Mesendoderm (in vitro differentiated cells): ENCODE measurements around the gene BCAS2.
A peak's percentile ranks its signal among the peaks of the same experiment; 100 is the strongest.

Experiments used
- DNase-seq: peaks from one replicate; pipeline ENCODE4 v3.0.0; 2013
- H2AK5ac ChIP-seq: 2 replicates; pipeline ENCODE4 v1.6.1; 2013; ENCODE audit warnings: low read length, inconsistent platforms
- H2BK120ac ChIP-seq: 2 replicates; pipeline ENCODE4 v1.6.1; 2013; ENCODE audit warnings: low read depth, mild to moderate bottlenecking, low read length, moderate library complexity, mixed read lengths
- H2BK15ac ChIP-seq: replicated peaks from 2 replicates; pipeline ENCODE4 v1.6.1; 2013; ENCODE audit warnings: low read depth, mild to moderate bottlenecking, moderate library complexity
- H2BK5ac ChIP-seq: 2 replicates; pipeline ENCODE4 v1.6.1; 2013; ENCODE audit warnings: low read length, inconsistent platforms
- H3K18ac ChIP-seq: 2 replicates; pipeline ENCODE4 v1.6.1; 2013; ENCODE audit warnings: mild to moderate bottlenecking, low read length, mixed read lengths
- H3K23ac ChIP-seq: one replicate; pipeline ENCODE4 v1.6.1; 2013; ENCODE audit warnings: low read length
- H3K27ac ChIP-seq: 2 replicates; pipeline ENCODE4 v1.5.1; 2013; ENCODE audit warnings: low read depth, mild to moderate bottlenecking, inconsistent platforms, low read length, moderate library complexity
- H3K27me3 ChIP-seq: 2 replicates; pipeline ENCODE4 v1.6.1; 2013; ENCODE audit warnings: low read length, control low read depth, mild to moderate bottlenecking, inconsistent platforms; ENCODE audit not compliant: insufficient read depth, poor library complexity
- H3K36me3 ChIP-seq: 2 replicates; pipeline ENCODE4 v1.6.1; 2013; ENCODE audit warnings: low read length, inconsistent platforms; ENCODE audit not compliant: control insufficient read depth, insufficient read depth
- H3K4ac ChIP-seq: one replicate; pipeline ENCODE4 v1.6.1; 2013; ENCODE audit warnings: low read depth, mild to moderate bottlenecking, low read length, moderate library complexity
- H3K4me1 ChIP-seq: 2 replicates; pipeline ENCODE4 v1.6.1; 2013; ENCODE audit warnings: low read depth, low read length, inconsistent platforms; ENCODE audit not compliant: control insufficient read depth
- H3K4me2 ChIP-seq: 2 replicates; pipeline ENCODE4 v1.6.1; 2013; ENCODE audit warnings: low read length
- H3K4me3 ChIP-seq: 2 replicates; pipeline ENCODE4 v1.5.1; 2013; ENCODE audit warnings: mild to moderate bottlenecking, low read length
- H3K56ac ChIP-seq: one replicate; pipeline ENCODE4 v1.6.1; 2013; ENCODE audit warnings: low read length
- H3K79me1 ChIP-seq: 2 replicates; pipeline ENCODE4 v1.6.1; 2013; ENCODE audit warnings: low read length, inconsistent platforms
- H3K79me2 ChIP-seq: 2 replicates; pipeline ENCODE4 v1.6.1; 2013; ENCODE audit warnings: mild to moderate bottlenecking, low read length; ENCODE audit not compliant: control insufficient read depth, insufficient read depth
- H3K9ac ChIP-seq: 2 replicates; pipeline ENCODE4 v1.6.1; 2013; ENCODE audit warnings: low read length, inconsistent platforms
- H4K5ac ChIP-seq: one replicate; pipeline ENCODE4 v1.6.1; 2013; ENCODE audit warnings: low read length
- H4K8ac ChIP-seq: one replicate; pipeline ENCODE4 v1.6.1; 2013; ENCODE audit warnings: low read depth, mild to moderate bottlenecking, control low read depth, low read length, moderate library complexity
- WGBS: extraction: QIAGEN DNeasy Blood & Tissue Kit; methylation state at CpG from one replicate; pipeline ENCODE4 v1.1.7; 2013; ENCODE audit warnings: low lambda C conversion rate, missing lambda C conversion rate; ENCODE audit not compliant: insufficient coverage; ENCODE audit errors: extremely low coverage; 5-methylcytosine and 5-hydroxymethylcytosine counted together

Gene BCAS2

DNA sequence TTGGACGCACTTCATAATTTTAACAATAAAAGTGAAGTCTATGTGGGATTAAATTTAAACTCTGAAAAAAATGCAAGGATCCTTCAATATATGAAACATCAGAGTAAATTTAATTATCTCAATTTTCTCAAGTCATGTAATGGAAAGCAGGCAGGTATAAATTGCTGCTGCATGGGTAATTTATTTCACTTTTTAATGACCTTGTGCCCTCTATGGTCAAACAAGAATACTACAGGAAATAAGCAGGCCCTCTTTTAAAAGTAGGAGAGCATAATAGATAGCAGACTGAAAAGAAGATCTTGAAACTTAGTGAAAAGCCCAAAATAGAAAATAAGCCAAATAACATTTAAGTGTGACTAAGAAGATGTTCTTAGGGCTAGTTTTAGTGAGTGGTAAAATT is 22.9 kb downstream of the BCAS2 start:
- no peaks in the 10 kb centered on the region for H3K27me3 ChIP-seq
- no CpG with 5 or more reads among the region's 1 CpG for WGBS
- DNase-seq = peak; percentile 27
- H4K8ac ChIP-seq = no peak overlapping the region
- H3K4me3 ChIP-seq = no peak overlapping the region
- no peaks in the 10 kb centered on the region for H3K36me3 ChIP-seq
- no peak overlapping the region for H2AK5ac ChIP-seq
- no peak overlapping the region for H2BK5ac ChIP-seq
- H3K27ac ChIP-seq = no peak overlapping the region
- no peaks in the 10 kb centered on the region for H3K79me1 ChIP-seq
- H3K9ac ChIP-seq = no peak overlapping the region
- H3K18ac ChIP-seq = no peak overlapping the region
- H4K5ac ChIP-seq = no peak overlapping the region
- no peaks in the 10 kb centered on the region for H3K79me2 ChIP-seq
- no peak overlapping the region for H3K4me2 ChIP-seq
- no peak overlapping the region for H2BK120ac ChIP-seq
- H2BK15ac ChIP-seq = no peak overlapping the region
- H3K56ac ChIP-seq = no peak overlapping the region
- no peaks in the 10 kb centered on the region for H3K4me1 ChIP-seq
- no peak overlapping the region for H3K4ac ChIP-seq
- H3K23ac ChIP-seq = no peak overlapping the region

DNA sequence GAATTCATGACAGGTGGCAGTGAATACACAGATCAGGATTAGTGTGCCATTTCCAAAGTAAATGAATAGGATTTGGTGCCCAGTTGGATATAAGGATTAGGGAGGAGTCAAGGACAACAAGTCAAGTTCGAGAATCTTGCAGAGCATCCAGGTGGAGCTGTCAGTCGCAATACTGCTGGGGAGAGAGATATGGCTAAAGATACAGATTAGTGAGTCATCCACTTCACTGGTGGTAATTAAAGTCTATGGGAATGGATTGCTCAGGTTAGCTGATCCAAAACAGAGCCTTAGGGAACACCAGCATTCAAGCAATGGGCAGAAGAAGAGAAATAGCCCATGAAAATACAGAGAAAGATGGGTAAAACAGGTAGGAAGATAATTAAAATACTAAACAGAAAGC is 26.8 kb downstream of the BCAS2 start:
- Histone ChIP-seq H2BK15ac (no peak overlapping the region), H3K23ac (no peak overlapping the region), H3K4me3 (no peak overlapping the region), H4K5ac (no peak overlapping the region), H4K8ac (no peak overlapping the region), H2BK120ac (no peak overlapping the region), H3K4ac (no peak overlapping the region), H3K4me1 (no peaks in the 10 kb centered on the region), H3K56ac (no peak overlapping the region), H2BK5ac (no peak overlapping the region), H3K27ac (no peak overlapping the region), H3K79me1 (no peaks in the 10 kb centered on the region), H3K9ac (no peak overlapping the region), H2AK5ac (no peak overlapping the region), H3K27me3 (no peaks in the 10 kb centered on the region), H3K36me3 (no peaks in the 10 kb centered on the region), H3K79me2 (no peaks in the 10 kb centered on the region), H3K18ac (no peak overlapping the region), H3K4me2 (no peak overlapping the region)
- DNase-seq = peak; percentile 23
- no CpG with 5 or more reads among the region's 2 CpGs for WGBS

DNA sequence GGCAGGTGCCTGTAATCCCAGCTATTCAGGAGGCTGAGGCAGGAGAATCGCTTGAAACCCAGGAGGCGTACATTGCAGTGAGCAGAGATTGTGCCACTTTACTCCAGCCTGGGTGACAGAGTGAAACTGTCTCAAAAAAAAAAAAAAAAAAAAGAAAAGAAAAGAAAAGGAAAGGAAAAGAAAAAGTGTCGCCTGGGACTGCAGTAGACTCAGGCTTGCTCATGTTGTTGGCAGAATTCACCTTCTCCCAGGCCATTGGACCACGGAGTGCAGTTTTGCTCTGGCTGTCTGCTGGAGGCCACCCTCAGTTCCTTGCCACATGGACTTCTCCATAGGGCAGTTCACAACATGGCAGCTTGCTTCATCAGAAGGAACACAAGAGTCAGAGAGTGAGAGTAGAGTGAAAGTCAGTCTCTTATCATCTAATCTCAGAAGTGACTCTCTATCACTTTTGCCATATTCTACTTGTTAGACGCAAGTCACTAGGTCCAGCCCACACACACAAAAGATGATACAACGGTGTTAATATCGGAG is 29.2 kb downstream of the BCAS2 start:
- Histone ChIP-seq H3K56ac (no peak overlapping the region), H3K79me2 (no peaks in the 10 kb centered on the region), H4K8ac (no peak overlapping the region), H3K27ac (no peak overlapping the region), H2BK5ac (no peak overlapping the region), H3K23ac (no peak overlapping the region), H3K79me1 (no peaks in the 10 kb centered on the region), H3K4me1 (no peaks in the 10 kb centered on the region), H3K4me3 (no peak overlapping the region), H3K27me3 (no peaks in the 10 kb centered on the region), H3K36me3 (no peaks in the 10 kb centered on the region), H3K4me2 (no peak overlapping the region), H2AK5ac (no peak overlapping the region), H2BK120ac (no peak overlapping the region), H4K5ac (no peak overlapping the region), H3K9ac (no peak overlapping the region), H3K18ac (no peak overlapping the region), H3K4ac (no peak overlapping the region), H2BK15ac (no peak overlapping the region)
- WGBS = no CpG with 5 or more reads among the region's 7 CpGs
- DNase-seq = no peak

DNA sequence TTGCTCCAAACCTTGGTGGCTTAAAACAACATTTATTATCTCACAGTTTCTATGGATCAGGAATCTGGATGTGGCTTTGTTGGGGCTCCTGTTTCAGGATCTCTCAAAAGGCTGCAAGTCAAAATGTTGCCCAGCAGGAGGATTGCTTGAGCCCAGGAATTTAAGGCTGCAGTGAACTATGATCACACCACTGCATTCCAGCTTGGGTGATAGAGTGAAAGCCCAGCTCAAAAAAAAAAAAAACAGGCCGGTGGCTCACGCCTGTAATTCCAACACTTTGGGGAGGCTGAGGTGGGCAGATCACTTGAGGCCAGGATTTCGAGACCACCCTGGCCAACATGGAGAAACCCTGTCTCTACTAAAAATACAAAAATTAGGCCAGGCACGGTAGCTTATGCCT is 30.0 kb downstream of the BCAS2 start:
- no peak overlapping the region for H2BK15ac ChIP-seq
- no peak overlapping the region for H3K4me2 ChIP-seq
- H3K18ac ChIP-seq = no peak overlapping the region
- H3K23ac ChIP-seq = no peak overlapping the region
- H4K5ac ChIP-seq = no peak overlapping the region
- no peak overlapping the region for H3K4ac ChIP-seq
- no peaks in the 10 kb centered on the region for H3K79me2 ChIP-seq
- no peaks in the 10 kb centered on the region for H3K27me3 ChIP-seq
- H3K56ac ChIP-seq = no peak overlapping the region
- no peaks in the 10 kb centered on the region for H3K4me1 ChIP-seq
- H3K36me3 ChIP-seq = no peaks in the 10 kb centered on the region
- WGBS = no CpG with 5 or more reads among the region's 4 CpGs
- no peak overlapping the region for H3K4me3 ChIP-seq
- no peak overlapping the region for H2BK120ac ChIP-seq
- no peaks in the 10 kb centered on the region for H3K79me1 ChIP-seq
- H4K8ac ChIP-seq = no peak overlapping the region
- no peak overlapping the region for H2AK5ac ChIP-seq
- no peak overlapping the region for H3K9ac ChIP-seq
- H3K27ac ChIP-seq = no peak overlapping the region
- H2BK5ac ChIP-seq = no peak overlapping the region
- DNase-seq = peak; percentile 81

DNA sequence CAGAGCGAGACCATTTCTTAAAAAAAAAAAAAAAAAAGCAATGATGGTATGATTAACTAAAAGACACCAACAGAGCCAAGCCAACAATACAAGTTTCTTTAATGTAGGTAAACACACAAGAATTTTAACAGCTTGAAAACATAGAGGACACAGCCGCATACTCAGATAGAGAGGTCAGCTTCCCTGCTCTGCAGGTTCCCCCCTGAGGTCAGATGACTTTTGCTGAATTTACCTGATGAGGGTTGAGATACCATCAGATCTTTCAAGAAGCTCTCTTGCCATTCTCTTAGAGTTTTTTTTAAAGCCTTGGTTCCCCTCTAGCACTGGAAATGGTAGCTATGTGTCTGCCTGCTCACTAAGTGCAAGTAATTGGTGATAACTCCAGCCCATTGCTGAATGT is 31.1 kb downstream of the BCAS2 start:
- no peaks in the 10 kb centered on the region for H3K79me2 ChIP-seq
- H2BK120ac ChIP-seq = no peak overlapping the region
- H4K5ac ChIP-seq = no peak overlapping the region
- no peak overlapping the region for H3K4ac ChIP-seq
- no peak overlapping the region for H3K4me3 ChIP-seq
- no peak overlapping the region for H3K23ac ChIP-seq
- no peak overlapping the region for H2BK15ac ChIP-seq
- no peaks in the 10 kb centered on the region for H3K36me3 ChIP-seq
- no peak overlapping the region for H2BK5ac ChIP-seq
- no peak overlapping the region for H4K8ac ChIP-seq
- H3K18ac ChIP-seq = no peak overlapping the region
- no peak overlapping the region for H3K27ac ChIP-seq
- no peak overlapping the region for H3K56ac ChIP-seq
- no peak overlapping the region for H3K4me2 ChIP-seq
- no CpG with 5 or more reads among the region's 2 CpGs for WGBS
- DNase-seq = peak; percentile 75
- H3K27me3 ChIP-seq = no peaks in the 10 kb centered on the region
- H3K4me1 ChIP-seq = no peaks in the 10 kb centered on the region
- H2AK5ac ChIP-seq = no peak overlapping the region
- no peaks in the 10 kb centered on the region for H3K79me1 ChIP-seq
- no peak overlapping the region for H3K9ac ChIP-seq

DNA sequence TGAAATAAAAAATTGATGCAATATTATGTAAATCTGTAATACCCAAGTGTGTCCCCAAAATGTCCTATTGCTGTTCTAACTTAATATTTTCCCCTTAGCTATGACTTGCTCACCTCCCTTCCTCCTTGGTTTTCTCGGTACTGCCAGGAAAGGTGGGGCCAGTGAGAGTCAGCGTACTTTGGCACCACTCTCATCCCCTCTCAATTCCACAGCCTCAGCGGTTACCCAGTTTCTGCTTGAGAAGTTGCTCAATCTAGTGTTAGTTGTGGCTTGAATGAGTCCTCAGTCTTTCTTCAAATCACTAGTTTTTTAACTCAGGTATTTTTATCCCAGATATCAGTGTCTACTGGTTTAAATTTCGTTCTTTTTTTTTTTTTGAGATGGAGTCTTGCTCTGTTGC is 32.3 kb downstream of the BCAS2 start:
- WGBS = no CpG with 5 or more reads among the region's 4 CpGs
- no peak overlapping the region for H3K18ac ChIP-seq

More for the DNA sequence above, 32.3 kb downstream of the BCAS2 start:
- no peak for DNase-seq
- H3K27me3 ChIP-seq = no peaks in the 10 kb centered on the region
- no peak overlapping the region for H2BK15ac ChIP-seq
- no peak overlapping the region for H3K27ac ChIP-seq
- H3K4ac ChIP-seq = no peak overlapping the region
- H3K79me2 ChIP-seq = no peaks in the 10 kb centered on the region
- H3K4me3 ChIP-seq = no peak overlapping the region
- H3K23ac ChIP-seq = no peak overlapping the region
- H2BK120ac ChIP-seq = no peak overlapping the region
- no peak overlapping the region for H4K8ac ChIP-seq
- no peak overlapping the region for H2BK5ac ChIP-seq
- no peaks in the 10 kb centered on the region for H3K4me1 ChIP-seq
- H3K9ac ChIP-seq = no peak overlapping the region
- H3K36me3 ChIP-seq = no peaks in the 10 kb centered on the region
- no peak overlapping the region for H2AK5ac ChIP-seq
- H3K4me2 ChIP-seq = no peak overlapping the region
- no peak overlapping the region for H3K56ac ChIP-seq
- H4K5ac ChIP-seq = no peak overlapping the region
- no peaks in the 10 kb centered on the region for H3K79me1 ChIP-seq
